HG02798 (cell line): Measurements from ENCODE around the gene UVSSA.

ENCODE experiments used
- ATAC-seq: cut with Tn5 transposase; IDR thresholded peaks from one replicate; pipeline ENCODE4 v1.9.1; 2021; ENCODE audit warnings: mild to moderate bottlenecking; ENCODE audit not compliant: unreplicated experiment, poor library complexity

The UVSSA gene

GRCh38 chr4:1348014-1348513, 1.1 kb downstream of the UVSSA start:
- ATAC-seq: no peak

GRCh38 chr4:1348746-1349145, 1.7 kb downstream of the UVSSA start:
- no peak for ATAC-seq

DNA sequence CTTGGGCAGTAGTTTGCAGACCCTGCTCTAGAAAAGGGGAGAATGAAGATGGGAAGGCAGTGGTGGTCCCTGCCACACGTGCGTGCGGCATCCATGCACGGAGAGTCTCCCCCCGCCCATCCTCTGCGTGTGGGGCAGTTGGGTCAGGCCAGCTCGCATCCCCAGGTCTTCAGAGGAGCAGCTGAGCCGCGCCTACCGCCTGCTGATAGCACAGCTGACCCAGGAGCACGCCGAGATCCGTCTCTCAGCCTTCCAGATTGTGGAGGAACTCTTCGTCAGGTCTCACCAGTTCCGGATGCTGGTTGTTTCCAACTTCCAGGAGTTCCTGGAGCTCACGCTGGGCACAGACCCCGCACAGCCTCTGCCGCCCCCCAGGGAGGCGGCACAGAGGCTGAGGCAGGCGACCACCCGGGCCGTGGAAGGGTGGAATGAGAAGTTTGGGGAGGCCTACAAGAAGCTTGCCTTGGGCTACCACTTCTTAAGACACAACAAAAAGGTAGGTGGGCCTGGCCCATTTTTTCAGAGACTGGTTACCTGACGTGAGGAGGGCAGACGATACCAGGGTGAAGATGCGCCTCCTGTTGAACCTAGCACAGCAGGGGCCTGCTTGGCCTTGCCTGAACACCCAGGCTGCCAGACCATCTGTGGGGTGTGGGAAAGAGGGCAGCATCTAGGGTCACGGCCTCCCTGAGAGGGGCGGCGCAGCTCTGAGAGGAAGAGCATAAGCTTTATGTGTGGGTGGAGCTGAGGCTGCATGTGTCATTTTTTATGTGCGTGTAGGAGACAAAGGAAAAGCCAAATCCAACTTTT, 2.6 kb downstream of the UVSSA start:
- no peak for ATAC-seq

DNA sequence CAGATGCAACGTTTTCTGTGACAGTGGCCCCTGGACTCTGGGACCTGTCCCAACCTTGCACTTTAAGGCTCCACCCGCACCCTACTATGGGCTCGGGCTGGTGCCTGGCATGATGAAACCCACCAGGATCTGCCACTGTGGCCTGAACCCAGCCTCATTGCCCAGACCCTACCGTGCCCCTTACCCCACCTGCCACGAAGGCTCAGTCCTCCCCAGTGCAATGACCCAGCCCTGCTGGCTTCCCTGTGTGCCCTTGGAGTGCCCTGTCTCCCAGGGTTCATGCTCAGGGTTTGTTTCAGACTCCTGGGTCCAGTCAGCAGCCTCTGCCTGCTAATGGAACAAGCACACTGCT, 3.1 kb downstream of the UVSSA start:
- no peak for ATAC-seq

- ATAC-seq: no peak
Measured at GRCh38 chr4:1351854-1352566, 5.0 kb downstream of the UVSSA start.

DNA sequence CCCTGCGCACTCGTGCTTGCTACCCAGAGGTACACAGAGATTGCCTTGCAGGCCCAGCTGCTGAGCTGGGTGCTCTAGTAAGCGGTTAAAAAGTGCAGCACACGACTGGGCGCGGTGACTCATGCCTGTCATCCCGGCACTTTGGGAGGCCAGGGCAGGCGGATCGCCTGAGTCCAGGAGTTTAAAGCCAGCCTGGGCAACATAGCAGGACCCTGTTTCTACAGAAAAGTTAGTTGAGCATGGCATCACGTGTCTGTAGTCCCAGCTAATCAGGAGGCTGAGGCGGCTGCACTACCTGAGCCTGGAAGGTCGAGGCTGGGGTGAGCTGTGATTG, 5.5 kb downstream of the UVSSA start:
- ATAC-seq: no peak

- no peak for ATAC-seq
Measured at GRCh38 chr4:1353186-1354055, 6.4 kb downstream of the UVSSA start.

- ATAC-seq: no peak
Measured at GRCh38 chr4:1354136-1354982, 7.4 kb downstream of the UVSSA start.

DNA sequence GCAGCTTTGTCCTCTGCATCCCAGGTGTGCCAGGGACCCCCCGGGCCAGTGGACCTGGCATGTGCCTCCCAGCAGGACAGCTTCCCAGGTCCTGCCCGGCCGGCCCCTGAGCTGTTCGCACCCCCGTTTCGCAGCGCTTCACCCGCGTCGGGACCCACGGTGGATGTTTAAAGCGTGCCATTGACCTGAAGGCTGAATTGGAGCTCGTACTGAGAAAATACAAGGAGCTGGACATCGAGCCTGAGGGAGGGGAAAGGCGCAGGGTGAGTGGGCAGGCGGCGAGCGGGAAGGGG, 7.9 kb downstream of the UVSSA start:
- no peak for ATAC-seq

- ATAC-seq: no peak
Measured at GRCh38 chr4:1355378-1355777, 8.4 kb downstream of the UVSSA start.

GRCh38 chr4:1356181-1356998, 9.4 kb downstream of the UVSSA start:
- ATAC-seq: no peak

- no peak for ATAC-seq
Measured at GRCh38 chr4:1357356-1358248, 10.6 kb downstream of the UVSSA start.

- no peak for ATAC-seq
Measured at GRCh38 chr4:1358421-1359143, 11.6 kb downstream of the UVSSA start.

GRCh38 chr4:1359144-1359501, 12.1 kb downstream of the UVSSA start:
- ATAC-seq: no peak

GRCh38 chr4:1359976-1360375, 13.0 kb downstream of the UVSSA start:
- no peak for ATAC-seq

DNA sequence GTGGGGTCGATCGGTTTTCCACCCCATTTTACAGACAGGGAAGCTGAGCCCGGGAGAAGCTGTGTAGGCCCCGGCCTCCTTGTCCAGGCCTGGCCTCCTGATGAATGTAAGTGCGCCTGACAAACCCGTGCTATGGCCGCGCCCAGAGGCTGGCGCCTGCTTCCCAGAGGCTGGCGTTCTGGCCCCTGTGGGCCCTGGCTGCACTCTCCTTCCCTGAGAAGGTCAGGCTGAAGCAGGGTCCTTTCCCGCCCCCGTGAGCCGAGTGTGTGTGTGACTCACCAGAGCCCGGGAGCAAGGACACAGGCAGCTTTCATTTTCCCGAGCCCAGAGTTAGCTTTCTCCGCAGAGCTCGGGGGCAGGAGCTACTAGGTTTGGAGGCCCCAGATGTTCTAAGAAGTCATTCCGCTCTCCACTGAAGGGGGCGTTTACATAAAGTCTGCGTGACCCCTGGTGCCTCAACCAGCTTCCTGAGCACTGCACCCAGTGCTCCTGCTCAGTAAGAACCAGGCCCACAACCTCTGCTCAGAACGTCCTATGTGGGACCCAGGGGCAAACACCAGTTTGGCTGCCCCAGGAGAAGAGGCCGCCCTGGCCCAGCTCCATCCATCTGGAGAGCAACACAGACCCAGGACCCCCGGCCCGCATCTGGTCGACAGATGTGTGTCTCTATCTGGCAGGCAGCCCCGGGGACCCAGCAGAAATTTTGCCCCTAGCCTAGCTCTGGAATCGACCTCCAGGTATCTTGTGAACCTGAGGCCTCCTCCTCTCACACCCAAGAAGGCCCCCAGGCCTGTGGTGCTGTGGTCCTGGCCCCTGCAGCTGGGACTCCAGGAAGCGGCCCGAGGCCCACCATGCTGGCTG, 13.6 kb downstream of the UVSSA start:
- ATAC-seq: no peak

DNA sequence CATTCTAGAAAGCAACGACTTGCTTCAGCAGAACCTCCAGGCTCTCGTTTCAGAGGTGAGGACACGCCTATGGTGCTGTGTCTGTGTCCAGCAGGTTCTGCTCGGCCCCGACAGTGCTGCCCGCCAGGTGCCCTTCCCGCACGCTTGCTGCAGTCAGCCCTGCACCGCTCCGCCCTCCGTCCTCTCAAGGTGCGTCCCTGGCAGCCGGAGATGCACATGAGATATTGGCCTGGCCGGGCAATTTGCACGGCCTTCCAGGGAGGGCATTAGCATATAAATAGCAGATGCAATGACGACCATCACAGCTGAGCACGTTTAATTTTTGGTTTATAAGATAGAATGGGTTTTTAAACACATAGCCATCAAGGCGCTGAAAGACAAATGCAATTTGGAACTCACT, 14.4 kb downstream of the UVSSA start:
- ATAC-seq: no peak
